ENCODE results near the gene PLXDC2.

PLXDC2 gene

GRCh38 chr10:19921300-19922140, 105.3 kb downstream of the PLXDC2 start (continued):
- TF ChIP-seq BCL6B (tag by site-specific recombination; IDR thresholded peaks at IDR 0.05) (no peak), ZNF529 (tag by site-specific recombination; IDR thresholded peaks at IDR 0.05; ENCODE audit: insufficient replicate concordance) (no peak)

GRCh38 chr10:19922236-19922963, 106.2 kb downstream of the PLXDC2 start:
- TF ChIP-seq GLIS2 (tag by site-specific recombination; IDR thresholded peaks at IDR 0.05), result no peak
- no peak for TF ChIP-seq SCRT1 (tag by site-specific recombination; IDR thresholded peaks at IDR 0.05; ENCODE audit: borderline replicate concordance)
- no peak for TF ChIP-seq ZNF560 (tag by site-specific recombination; IDR thresholded peaks at IDR 0.05; ENCODE audit: borderline replicate concordance)
- TF ChIP-seq ZNF266 (tag by site-specific recombination; IDR thresholded peaks at IDR 0.05; ENCODE audit: low read depth), result no peak
- TF ChIP-seq ZNF701 (tag by site-specific recombination; IDR thresholded peaks at IDR 0.05), result no peak
- TF ChIP-seq MEIS1 (CRISPR knock-in tag; IDR thresholded peaks at IDR 0.05; ENCODE audit: borderline replicate concordance), result no peak
- no peak for TF ChIP-seq ZBTB6 (tag by site-specific recombination; IDR thresholded peaks at IDR 0.05)
- TF ChIP-seq ZBTB1 (tag by site-specific recombination; IDR thresholded peaks at IDR 0.05), result no peak
- TF ChIP-seq ZFHX2 (tag by site-specific recombination; conservative IDR thresholded peaks at IDR 0.05), result no peak
- H3K27ac ChIP-seq (ENCODE audit: extremely low read depth, low read depth, low read length), result peak overlapping the region; percentile 12
- POLR2A ChIA-PET, result no interaction called here
- CTCF ChIA-PET, result no interaction called here
- peaks cover 17% of the 10 kb centered on the region for H3K4me1 ChIP-seq (ENCODE audit: control insufficient read depth, insufficient read depth, low read length)
- no peaks in the 10 kb centered on the region for H3K36me3 ChIP-seq (ENCODE audit: control insufficient read depth in 2 of 2, insufficient read depth in 1 of 2, low read length in 2 of 2)
- no peaks in the 10 kb centered on the region for H3K9me3 ChIP-seq (ENCODE audit: control insufficient read depth, insufficient read depth, low read depth, low read length)
- no peak overlapping the region for H3K4me3 ChIP-seq (ENCODE audit: low read depth, low read length)

GRCh38 chr10:19925064-19925463, 108.8 kb downstream of the PLXDC2 start:
- ChIA-PET POLR2A (no interaction called here), CTCF (no interaction called here)
- no peak for TF ChIP-seq YY2 (tag by site-specific recombination; IDR thresholded peaks at IDR 0.05)
- no peak for TF ChIP-seq ZNF501 (tag by site-specific recombination; IDR thresholded peaks at IDR 0.05)
- no peak for TF ChIP-seq KLF1 (tag by site-specific recombination; IDR thresholded peaks at IDR 0.05)
- TF ChIP-seq SP2 (tag by site-specific recombination; IDR thresholded peaks at IDR 0.05), result no peak
- TF ChIP-seq ZNF202 (tag by site-specific recombination; IDR thresholded peaks at IDR 0.05; ENCODE audit: borderline replicate concordance), result no peak
- no peak for TF ChIP-seq MYNN (tag by site-specific recombination; IDR thresholded peaks at IDR 0.05; ENCODE audit: borderline replicate concordance)
- TF ChIP-seq ZNF280D (tag by site-specific recombination; IDR thresholded peaks at IDR 0.05), result no peak
- TF ChIP-seq ZNF324 (tag by site-specific recombination; IDR thresholded peaks at IDR 0.05), result no peak
- TF ChIP-seq ZNF362 (tag by site-specific recombination; IDR thresholded peaks at IDR 0.05), result no peak
- TF ChIP-seq TRIM28 (IDR thresholded peaks at IDR 0.05; ENCODE audit: borderline replicate concordance, low read length), result no peak
- no peak for TF ChIP-seq ZNF664 (tag by site-specific recombination; IDR thresholded peaks at IDR 0.05)
- no peak for TF ChIP-seq PATZ1 (tag by site-specific recombination; IDR thresholded peaks at IDR 0.05)

More at GRCh38 chr10:19925064-19925463, 108.8 kb downstream of the PLXDC2 start:
- no peaks in the 10 kb centered on the region for H3K9me3 ChIP-seq (ENCODE audit: control insufficient read depth, insufficient read depth, low read depth, low read length)
- H3K36me3 ChIP-seq (ENCODE audit: control insufficient read depth in 2 of 2, insufficient read depth in 1 of 2, low read length in 2 of 2), result no peaks in the 10 kb centered on the region
- no peak overlapping the region for H3K4me3 ChIP-seq (ENCODE audit: low read depth, low read length)
- no peak overlapping the region for H3K27ac ChIP-seq (ENCODE audit: extremely low read depth, low read depth, low read length)
- peaks cover 8% of the 10 kb centered on the region; the same call in 1 of the 2 replicates for H3K4me1 ChIP-seq (ENCODE audit: control insufficient read depth, insufficient read depth, low read length)
